IMR-90 (cell line): Measurements from ENCODE around the gene MRPL49. TPM values are rescaled to one million over a fixed set of nuclear protein-coding genes. Genes with fewer than 3 reads are reported as not detected.

Source experiments
- ATAC-seq: fragments of 200-7000 bp; cut with Tn5 transposase; 2 replicates; pipeline ENCODE4 v1.9.1; 2020; ENCODE audit warnings: low read depth, mild to moderate bottlenecking, moderate library complexity
- BruUV-seq: library from RNA; stranded (reverse); fragments of 400-500 nt; replicated peaks from 2 replicates; lab custom pipeline; 2021; lab: Mats Ljungman, UMichigan
- CTCF ChIA-PET: fragments of 300-600 bp; formaldehyde crosslinking; extraction: SDS; loops from one replicate; lab custom pipeline; 2021; ENCODE audit warnings: antibody characterized with exemption; lab: Yijun Ruan, JAX
- POLR2A ChIA-PET: fragments of 300-600 bp; sonication (Branson Sonifier 250); formaldehyde crosslinking; loops from one replicate; lab custom pipeline; 2022; ENCODE audit warnings: antibody characterized with exemption; ENCODE audit not compliant: unreplicated experiment; lab: Charles Lee
- DNase-seq: peaks from one replicate; pipeline ENCODE4 v3.0.0; 2013
- H2AFZ ChIP-seq: replicated peaks from 2 replicates; pipeline ENCODE3; 2013; ENCODE audit warnings: low read length, mild to moderate bottlenecking; ENCODE audit not compliant: poor library complexity
- H2AK5ac ChIP-seq: 2 replicates; pipeline ENCODE4 v1.6.1; 2013; ENCODE audit warnings: low read depth, low read length, inconsistent platforms
- H2AK9ac ChIP-seq: replicated peaks from 2 replicates; pipeline ENCODE3; 2013; ENCODE audit warnings: mild to moderate bottlenecking, low read depth, low read length, moderate library complexity; ENCODE audit not compliant: poor library complexity
- H2BK120ac ChIP-seq: 2 replicates; pipeline ENCODE4 v1.6.1; 2013; ENCODE audit warnings: low read depth, low read length, inconsistent platforms
- H2BK15ac ChIP-seq: 3 replicates; pipeline ENCODE4 v1.6.1; 2013; ENCODE audit warnings: low read depth, low read length, inconsistent platforms
- H2BK20ac ChIP-seq: 2 replicates; pipeline ENCODE4 v1.6.1; 2013; ENCODE audit warnings: low read depth, mild to moderate bottlenecking, inconsistent platforms, low read length, moderate library complexity
- H2BK5ac ChIP-seq: 2 replicates; pipeline ENCODE4 v1.6.1; 2013; ENCODE audit warnings: mild to moderate bottlenecking, low read depth, low read length, inconsistent platforms; ENCODE audit not compliant: poor library complexity, severe bottlenecking
- H3K14ac ChIP-seq: replicated peaks from 2 replicates; pipeline ENCODE4 v1.6.1; 2013; ENCODE audit warnings: low read depth, low read length, inconsistent platforms
- H3K18ac ChIP-seq: 2 replicates; pipeline ENCODE4 v1.6.1; 2013; ENCODE audit warnings: low read depth, low read length, control low read depth
- H3K23ac ChIP-seq: 2 replicates; pipeline ENCODE4 v1.6.1; 2013; ENCODE audit warnings: low read depth, low read length, inconsistent platforms
- H3K27ac ChIP-seq: 2 replicates; pipeline ENCODE4 v1.5.1; 2013; ENCODE audit warnings: mild to moderate bottlenecking, control low read depth, low read length; ENCODE audit not compliant: insufficient read depth
- H3K27me3 ChIP-seq: 2 replicates; pipeline ENCODE4 v1.6.1; 2013; ENCODE audit warnings: low read length; ENCODE audit not compliant: control insufficient read depth, insufficient read depth
- H3K36me3 ChIP-seq: 2 replicates; pipeline ENCODE4 v1.6.1; 2013; ENCODE audit warnings: low read length, mixed read lengths; ENCODE audit not compliant: control insufficient read depth, insufficient read depth
- H3K4ac ChIP-seq: 2 replicates; pipeline ENCODE4 v1.6.1; 2013; ENCODE audit warnings: low read depth, low read length, inconsistent platforms
- H3K4me1 ChIP-seq: 2 replicates; pipeline ENCODE4 v1.6.1; 2013; ENCODE audit warnings: low read length, mixed read lengths; ENCODE audit not compliant: control insufficient read depth, insufficient read depth
- H3K4me2 ChIP-seq: 2 replicates; pipeline ENCODE4 v1.6.1; 2013; ENCODE audit warnings: low read depth, mild to moderate bottlenecking, control low read depth, low read length, moderate library complexity
- H3K4me3 ChIP-seq: 2 replicates; pipeline ENCODE4 v1.5.1; 2013; ENCODE audit warnings: low read depth, mild to moderate bottlenecking, control low read depth, low read length, moderate library complexity; ENCODE audit not compliant: insufficient read depth
- H3K56ac ChIP-seq: 2 replicates; pipeline ENCODE4 v1.6.1; 2013; ENCODE audit warnings: low read length, inconsistent platforms; ENCODE audit not compliant: insufficient read depth; ENCODE audit errors: extremely low read depth
- H3K79me1 ChIP-seq, 2 experiments: 2 replicates each; pipeline ENCODE4 v1.6.1; 2013; ENCODE audit warnings: low read length in 2 of 2, inconsistent platforms in 1 of 2, low read depth in 1 of 2
- H3K9ac ChIP-seq: 2 replicates; pipeline ENCODE4 v1.6.1; 2013; ENCODE audit warnings: low read depth, low read length, control low read depth
- H3K9me1 ChIP-seq: 2 replicates; pipeline ENCODE4 v1.6.1; 2013; ENCODE audit warnings: low read length, inconsistent platforms; ENCODE audit not compliant: insufficient read depth
- H3K9me3 ChIP-seq: 2 replicates; pipeline ENCODE4 v1.6.1; 2013; ENCODE audit warnings: low read length; ENCODE audit not compliant: control insufficient read depth, insufficient read depth
- H4K20me1 ChIP-seq: 2 replicates; pipeline ENCODE4 v1.6.1; 2013; ENCODE audit warnings: low read length, inconsistent platforms; ENCODE audit not compliant: insufficient read depth
- H4K5ac ChIP-seq: 2 replicates; pipeline ENCODE4 v1.6.1; 2013; ENCODE audit warnings: mild to moderate bottlenecking, low read depth, low read length, control low read depth
- H4K8ac ChIP-seq, 2 experiments: 2 replicates each; pipeline ENCODE4 v1.6.1; 2013; ENCODE audit warnings: low read depth in 2 of 2, low read length in 2 of 2, control low read depth in 1 of 2, inconsistent platforms in 1 of 2
- H4K91ac ChIP-seq: 2 replicates; pipeline ENCODE4 v1.6.1; 2013; ENCODE audit warnings: low read depth, low read length, inconsistent platforms; ENCODE audit not compliant: insufficient read depth
- BHLHE40 ChIP-seq: fragments of 150-350 bp; IDR thresholded peaks from 2 replicates; pipeline ENCODE4 v1.6.1; 2016; ENCODE audit warnings: mild to moderate bottlenecking, low read depth, low read length
- CEBPB ChIP-seq: IDR thresholded peaks from 2 replicates; pipeline ENCODE4 v1.6.1; 2012; ENCODE audit warnings: low read depth, low read length, improper control_type of control experiment
- CHD1 ChIP-seq: IDR thresholded peaks from 2 replicates; pipeline ENCODE4 v1.6.1; 2012; ENCODE audit warnings: low read depth, low read length, improper control_type of control experiment
- FOS ChIP-seq: fragments of 150-350 bp; IDR thresholded peaks from 2 replicates; pipeline ENCODE4 v1.6.1; 2016; ENCODE audit warnings: low read depth, low read length
- MAFK ChIP-seq: IDR thresholded peaks from 2 replicates; pipeline ENCODE4 v1.6.1; 2012; ENCODE audit warnings: low read depth, low read length, improper control_type of control experiment
- MAZ ChIP-seq: IDR thresholded peaks from 2 replicates; pipeline ENCODE4 v1.6.1; 2012; ENCODE audit warnings: low read depth, mild to moderate bottlenecking, low read length, improper control_type of control experiment, moderate library complexity, borderline replicate concordance
- NFE2L2 ChIP-seq: fragments of 150-350 bp; IDR thresholded peaks from 2 replicates; pipeline ENCODE4 v1.6.1; 2016; ENCODE audit warnings: low read depth, mild to moderate bottlenecking, low read length
- POLR2A ChIP-seq: IDR thresholded peaks from 2 replicates; pipeline ENCODE4 v1.6.1; 2012; ENCODE audit warnings: mild to moderate bottlenecking, low read depth, low read length
- RAD21 ChIP-seq: IDR thresholded peaks from 2 replicates; pipeline ENCODE4 v1.6.1; 2012; ENCODE audit warnings: low read length, improper control_type of control experiment
- RCOR1 ChIP-seq: IDR thresholded peaks from 2 replicates; pipeline ENCODE4 v1.6.1; 2012; ENCODE audit warnings: mild to moderate bottlenecking, low read length, improper control_type of control experiment; ENCODE audit not compliant: insufficient replicate concordance
- RFX5 ChIP-seq: IDR thresholded peaks from 2 replicates; pipeline ENCODE4 v1.8.0; 2012; ENCODE audit warnings: low read depth, mild to moderate bottlenecking, low read length, moderate library complexity
- SMC3 ChIP-seq: fragments of 150-350 bp; IDR thresholded peaks from 2 replicates; pipeline ENCODE4 v1.6.1; 2016; ENCODE audit warnings: low read depth, mild to moderate bottlenecking, antibody characterized with exemption, low read length, moderate library complexity
- WGBS, 2 experiments: methylation state at CpG; one replicate each; pipeline versions ENCODE4 v1.1.5 to v1.1.7; 2013; ENCODE audit warnings: missing lambda C conversion rate in 2 of 2; ENCODE audit not compliant: insufficient read length in 1 of 2; ENCODE audit errors: extremely low coverage in 2 of 2; 5-methylcytosine and 5-hydroxymethylcytosine counted together
- dilution Hi-C: fragments of 300-500 bp; cut with HindIII; formaldehyde crosslinking; loops from one replicate; pipeline ENCODE4 v1.14.3; 2018; ENCODE audit warnings: low sequenced_read_pairs; ENCODE audit not compliant: unreplicated experiment
- in situ Hi-C: fragments of 300-500 bp; cut with MboI; formaldehyde crosslinking; loops from 3 replicates; pipeline ENCODE4 v1.14.3; 2019; ENCODE audit warnings: low sequenced_read_pairs, inconsistent platforms, mixed read lengths
- intact Hi-C: fragments of 100-400 bp; cut with micrococcal nuclease; formaldehyde crosslinking; loops from 2 replicates; pipeline ENCODE4 v1.10.0; 2022
- polyA plus RNA-seq, 3 experiments: library from polyadenylated mRNA; depleted of rRNA; stranded (reverse); fragments of >200 nt; gene quantifications; 2 replicates each; pipeline ENCODE4 v1.2.3, GENCODE V29; 2012; ENCODE audit warnings: low replicate concordance in 1 of 3
- total RNA-seq: library from RNA; depleted of rRNA; stranded (reverse); fragments of >200 nt; gene quantifications from 2 replicates; pipeline ENCODE4 v1.2.3, GENCODE V29; 2012
- TF ChIP-seq, protein P1 (sequence below): conservative IDR thresholded peaks from 2 replicates; pipeline ENCODE4 v1.5.1; 2012; ENCODE audit warnings: mild to moderate bottlenecking, low read depth, low read length, improper control_type of control experiment
- TF ChIP-seq, protein P2 (sequence below): fragments of 150-350 bp; IDR thresholded peaks from 2 replicates; pipeline ENCODE4 v1.6.1; 2017; ENCODE audit warnings: mild to moderate bottlenecking, antibody characterized with exemption, low read length, low read depth

Gene MRPL49
- total and polyA plus RNA-seq, 2 of the 4 experiments (the other 2 are of a cell fraction), result 55.2 to 56.8 TPM

DNA sequence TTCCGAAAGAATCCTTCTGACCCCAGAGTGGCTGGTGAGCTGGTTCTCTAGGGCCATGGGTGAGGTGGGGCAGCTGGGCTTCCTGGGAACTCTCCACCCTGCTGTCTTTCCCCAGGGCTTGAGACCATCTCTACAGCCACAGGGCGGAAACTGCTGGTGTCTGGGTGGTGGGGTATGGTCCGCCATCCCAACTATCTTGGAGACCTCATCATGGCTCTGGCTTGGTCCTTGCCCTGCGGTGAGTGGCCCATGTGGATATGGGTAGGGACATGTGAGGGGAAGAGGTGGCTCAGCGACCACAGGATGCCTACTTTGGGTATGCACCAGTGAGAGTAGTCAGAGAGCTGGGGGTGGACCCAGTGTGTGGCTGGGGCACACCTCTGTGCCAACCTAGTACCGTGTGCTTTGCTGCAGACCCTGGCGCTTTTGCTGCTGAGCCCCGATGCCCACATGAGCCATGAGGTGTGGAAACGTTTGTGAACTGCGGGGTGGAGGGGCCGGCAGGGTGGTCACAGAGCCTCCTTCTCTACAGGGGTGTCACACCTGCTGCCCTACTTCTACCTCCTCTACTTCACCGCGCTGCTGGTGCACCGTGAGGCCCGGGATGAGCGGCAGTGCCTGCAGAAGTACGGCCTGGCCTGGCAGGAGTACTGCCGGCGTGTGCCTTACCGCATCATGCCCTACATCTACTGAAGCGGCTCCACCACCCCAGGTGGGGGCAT is 6.6 kb upstream of the MRPL49 start:
- H4K20me1 ChIP-seq, result peaks cover 6% of the 10 kb centered on the region; the same call in 1 of the 2 replicates
- H3K27ac ChIP-seq, result no peak overlapping the region
- ATAC-seq (no peak), DNase-seq (no peak)
- WGBS, 2 experiments, result 97% methylated on average over 11 of the region's 21 CpGs; no CpG with 5 or more reads in 1 of the 2 experiments
- dilution Hi-C loops, result no loop called here
- POLR2A ChIA-PET, result no interaction called here
- no peak overlapping the region for H3K9ac ChIP-seq
- no peak overlapping the region for H2AFZ ChIP-seq
- no peak overlapping the region for H4K8ac ChIP-seq
- H4K91ac ChIP-seq, result no peak overlapping the region
- H3K4me2 ChIP-seq, result no peak overlapping the region
- TF ChIP-seq CHD1 (no peak), NFE2L2 (no peak), MAZ (no peak), MAFK (no peak), RCOR1 (no peak), POLR2A (no peak), RAD21 (no peak), SMC3 (no peak), BHLHE40 (no peak), CEBPB (no peak), FOS (no peak), RFX5 (no peak)
- TF ChIP-seq, protein P1, sequence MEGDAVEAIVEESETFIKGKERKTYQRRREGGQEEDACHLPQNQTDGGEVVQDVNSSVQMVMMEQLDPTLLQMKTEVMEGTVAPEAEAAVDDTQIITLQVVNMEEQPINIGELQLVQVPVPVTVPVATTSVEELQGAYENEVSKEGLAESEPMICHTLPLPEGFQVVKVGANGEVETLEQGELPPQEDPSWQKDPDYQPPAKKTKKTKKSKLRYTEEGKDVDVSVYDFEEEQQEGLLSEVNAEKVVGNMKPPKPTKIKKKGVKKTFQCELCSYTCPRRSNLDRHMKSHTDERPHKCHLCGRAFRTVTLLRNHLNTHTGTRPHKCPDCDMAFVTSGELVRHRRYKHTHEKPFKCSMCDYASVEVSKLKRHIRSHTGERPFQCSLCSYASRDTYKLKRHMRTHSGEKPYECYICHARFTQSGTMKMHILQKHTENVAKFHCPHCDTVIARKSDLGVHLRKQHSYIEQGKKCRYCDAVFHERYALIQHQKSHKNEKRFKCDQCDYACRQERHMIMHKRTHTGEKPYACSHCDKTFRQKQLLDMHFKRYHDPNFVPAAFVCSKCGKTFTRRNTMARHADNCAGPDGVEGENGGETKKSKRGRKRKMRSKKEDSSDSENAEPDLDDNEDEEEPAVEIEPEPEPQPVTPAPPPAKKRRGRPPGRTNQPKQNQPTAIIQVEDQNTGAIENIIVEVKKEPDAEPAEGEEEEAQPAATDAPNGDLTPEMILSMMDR, result no peak
- TF ChIP-seq, protein P2, sequence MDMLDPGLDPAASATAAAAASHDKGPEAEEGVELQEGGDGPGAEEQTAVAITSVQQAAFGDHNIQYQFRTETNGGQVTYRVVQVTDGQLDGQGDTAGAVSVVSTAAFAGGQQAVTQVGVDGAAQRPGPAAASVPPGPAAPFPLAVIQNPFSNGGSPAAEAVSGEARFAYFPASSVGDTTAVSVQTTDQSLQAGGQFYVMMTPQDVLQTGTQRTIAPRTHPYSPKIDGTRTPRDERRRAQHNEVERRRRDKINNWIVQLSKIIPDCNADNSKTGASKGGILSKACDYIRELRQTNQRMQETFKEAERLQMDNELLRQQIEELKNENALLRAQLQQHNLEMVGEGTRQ, result no peak
- no peak overlapping the region for H2BK15ac ChIP-seq
- no peak overlapping the region for H4K5ac ChIP-seq
- peaks cover 15% of the 10 kb centered on the region for H3K36me3 ChIP-seq
- no peak overlapping the region for H3K18ac ChIP-seq
- CTCF ChIA-PET, result no interaction called here
- no peak overlapping the region for H3K23ac ChIP-seq
- H3K4me3 ChIP-seq, result no peak overlapping the region
- no peak overlapping the region for H3K4ac ChIP-seq
- in situ Hi-C loops, result no loop called here
- intact Hi-C loops, result loop anchor here (2.0 kb wide), 1 partner anchor 103 kb away; no protein-coding TSS in a partner anchor
- H2BK20ac ChIP-seq, result no peak overlapping the region
- BruUV-seq, result no TSS peak
- no peak overlapping the region for H2BK5ac ChIP-seq
- no peak overlapping the region for H2AK9ac ChIP-seq
- H3K9me1 ChIP-seq, result 0 out of 2 replicates have a peak, but pooled peaks cover 2% of the 10 kb centered on the region
- H2AK5ac ChIP-seq, result no peak overlapping the region
- no peak overlapping the region for H3K14ac ChIP-seq
- H2BK120ac ChIP-seq, result no peak overlapping the region
- H3K56ac ChIP-seq, result no peak overlapping the region
- H3K27me3 ChIP-seq, result no peaks in the 10 kb centered on the region
- peaks cover 18% of the 10 kb centered on the region for H3K4me1 ChIP-seq
- no peaks in the 10 kb centered on the region for H3K9me3 ChIP-seq
- peaks cover 8 to 38% of the 10 kb centered on the region in 2 experiments for H3K79me1 ChIP-seq
